HUES6 (cell line): ENCODE measurements around the gene NR2C2.

Experiments used
- H3K27ac ChIP-seq: 2 replicates; pipeline ENCODE4 v1.7.0; 2013; ENCODE audit warnings: low read depth, mild to moderate bottlenecking, low read length, inconsistent platforms
- H3K27me3 ChIP-seq: 2 replicates; pipeline ENCODE4 v1.6.1; 2013; ENCODE audit warnings: low read length; ENCODE audit not compliant: control insufficient read depth, insufficient read depth
- H3K36me3 ChIP-seq: 2 replicates; pipeline ENCODE4 v1.6.1; 2013; ENCODE audit warnings: low read length; ENCODE audit not compliant: control insufficient read depth, insufficient read depth
- H3K4me1 ChIP-seq: 2 replicates; pipeline ENCODE4 v1.6.1; 2013; ENCODE audit warnings: low read length; ENCODE audit not compliant: control insufficient read depth, insufficient read depth
- H3K4me3 ChIP-seq: 2 replicates; pipeline ENCODE4 v1.5.1; 2013; ENCODE audit warnings: low read depth, low read length
- H3K9ac ChIP-seq: one replicate; pipeline ENCODE4 v1.6.1; 2013; ENCODE audit warnings: mild to moderate bottlenecking, low read length
- H3K9me3 ChIP-seq: 2 replicates; pipeline ENCODE4 v1.6.1; 2013; ENCODE audit warnings: low read depth, low read length; ENCODE audit not compliant: control insufficient read depth, insufficient read depth

NR2C2 gene

DNA sequence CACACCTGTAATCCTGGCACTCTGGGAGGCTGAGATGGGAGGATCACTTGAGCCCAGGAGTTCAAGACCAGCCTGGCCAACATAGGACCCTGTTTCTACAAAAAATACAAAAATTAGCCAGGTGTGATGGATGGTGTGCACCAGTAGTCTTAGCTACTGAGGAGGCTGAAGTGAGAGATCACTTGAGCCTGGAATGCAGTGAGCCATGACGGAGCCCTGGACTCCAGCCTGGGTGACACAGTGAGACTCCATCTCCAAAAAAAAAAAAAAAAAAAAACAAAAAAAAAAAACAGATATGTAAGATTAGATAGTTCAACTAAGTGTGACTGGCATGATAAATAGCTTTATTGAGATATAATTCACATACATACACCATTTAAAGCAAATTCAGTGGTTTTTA lies 141.8 kb downstream of the NR2C2 start:
- H3K4me1 ChIP-seq: no peaks in the 10 kb centered on the region
- H3K27ac ChIP-seq: no peak overlapping the region
- H3K27me3 ChIP-seq: no peaks in the 10 kb centered on the region
- H3K36me3 ChIP-seq: peaks cover 51% of the 10 kb centered on the region
- H3K9ac ChIP-seq: no peak overlapping the region
- H3K4me3 ChIP-seq: no peak overlapping the region
- H3K9me3 ChIP-seq: no peaks in the 10 kb centered on the region

GRCh38 chr3:15091575-15091974 lies 144.2 kb downstream of the NR2C2 start:
- Histone ChIP-seq H3K27ac (no peak overlapping the region), H3K36me3 (peaks cover 53% of the 10 kb centered on the region), H3K4me1 (no peaks in the 10 kb centered on the region), H3K9ac (no peak overlapping the region), H3K4me3 (no peak overlapping the region), H3K9me3 (no peaks in the 10 kb centered on the region), H3K27me3 (no peaks in the 10 kb centered on the region)

- Histone ChIP-seq H3K4me1 (no peaks in the 10 kb centered on the region), H3K27me3 (no peaks in the 10 kb centered on the region), H3K27ac (no peak overlapping the region), H3K36me3 (peaks cover 43% of the 10 kb centered on the region), H3K9ac (no peak overlapping the region), H3K4me3 (no peak overlapping the region), H3K9me3 (no peaks in the 10 kb centered on the region)
Measured at GRCh38 chr3:15092686-15093085, 145.3 kb downstream of the NR2C2 start.

GRCh38 chr3:15094187-15094875 lies 146.9 kb downstream of the NR2C2 start:
- H3K27me3 ChIP-seq: no peaks in the 10 kb centered on the region
- no peak overlapping the region for H3K27ac ChIP-seq
- H3K4me3 ChIP-seq: no peak overlapping the region
- no peaks in the 10 kb centered on the region for H3K9me3 ChIP-seq
- H3K36me3 ChIP-seq: peaks cover 39% of the 10 kb centered on the region
- H3K4me1 ChIP-seq: 0 out of 2 replicates have a peak, but pooled peaks cover 3% of the 10 kb centered on the region
- H3K9ac ChIP-seq: no peak overlapping the region

DNA sequence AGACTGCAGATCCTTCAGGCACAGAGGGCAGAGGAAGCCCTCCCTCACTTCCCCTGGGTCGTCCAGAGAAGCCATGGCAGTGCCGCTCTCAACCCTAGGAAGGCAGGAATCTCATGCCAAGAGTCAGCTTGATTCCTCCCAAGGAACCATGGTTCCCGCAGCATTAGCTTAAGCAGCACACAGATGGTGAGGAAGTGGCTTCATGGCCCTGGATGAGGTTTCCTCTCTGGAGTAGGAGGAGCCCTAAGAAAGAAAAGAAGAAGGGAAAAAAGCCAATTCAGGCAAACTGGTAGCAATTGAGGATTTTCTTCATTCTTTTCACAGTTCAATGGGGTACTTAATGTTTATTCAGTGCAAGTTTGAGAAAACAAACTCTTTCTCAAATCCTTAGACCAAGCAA lies 148.7 kb downstream of the NR2C2 start:
- Histone ChIP-seq H3K27me3 (no peaks in the 10 kb centered on the region), H3K9ac (no peak overlapping the region), H3K4me1 (peaks cover 7% of the 10 kb centered on the region; the same call in 1 of the 2 replicates), H3K9me3 (no peaks in the 10 kb centered on the region), H3K4me3 (no peak overlapping the region), H3K27ac (no peak overlapping the region), H3K36me3 (peaks cover 33% of the 10 kb centered on the region)

DNA sequence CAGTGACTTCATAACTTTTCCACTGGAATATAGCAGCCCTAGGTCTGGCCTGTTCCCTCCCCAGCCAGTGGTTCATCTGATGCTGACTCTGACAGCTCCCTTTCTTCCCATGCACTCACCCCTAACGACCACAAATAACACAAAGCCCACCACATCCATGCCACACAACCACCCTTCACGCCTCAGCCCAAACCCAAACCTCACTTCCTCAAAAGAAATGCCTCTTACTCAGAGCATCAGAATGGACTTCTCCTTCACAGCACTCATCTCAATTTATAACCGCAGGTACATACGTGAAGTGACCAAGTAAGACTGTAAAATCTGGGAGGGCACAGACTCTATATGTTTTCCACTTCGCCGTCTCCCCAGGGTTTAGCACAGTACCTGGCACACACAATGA lies 150.5 kb downstream of the NR2C2 start:
- H3K9ac ChIP-seq: peak overlapping the region; percentile 0
- peaks cover 27% of the 10 kb centered on the region for H3K36me3 ChIP-seq
- no peaks in the 10 kb centered on the region for H3K9me3 ChIP-seq
- peak overlapping the region; percentile 98 for H3K4me3 ChIP-seq
- no peaks in the 10 kb centered on the region for H3K27me3 ChIP-seq
- peaks cover 8% of the 10 kb centered on the region for H3K4me1 ChIP-seq
- no peak overlapping the region for H3K27ac ChIP-seq
